ENCODE data around the gene KIAA1217.
"Not testable (repeated sequence)": the region's sequence is repeated elsewhere in the genome, so short reads cannot be mapped to it uniquely, and the experiment has no call there.

The KIAA1217 gene

DNA sequence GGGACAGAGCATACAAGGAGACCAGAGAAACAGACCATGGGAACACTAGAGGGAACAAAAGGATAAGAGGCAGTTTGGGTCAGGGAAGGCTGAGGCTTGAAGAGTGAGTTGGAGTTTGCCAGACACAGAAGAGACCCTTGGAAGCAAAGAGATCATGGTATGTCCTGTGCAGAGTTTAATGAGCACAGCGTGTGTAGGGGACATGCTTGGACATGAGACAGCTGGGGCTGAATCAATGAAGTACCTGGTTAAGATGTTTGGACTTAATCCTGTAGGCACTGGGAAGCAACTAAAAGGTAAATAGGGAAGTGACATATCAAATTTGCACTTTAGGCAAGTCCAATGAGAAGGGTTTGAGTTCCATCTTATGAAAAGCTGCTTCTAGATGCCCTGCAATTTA, 79.6 kb downstream of the KIAA1217 start:
- DNase-seq (ENCODE audit: low spot score), result no peak

DNA sequence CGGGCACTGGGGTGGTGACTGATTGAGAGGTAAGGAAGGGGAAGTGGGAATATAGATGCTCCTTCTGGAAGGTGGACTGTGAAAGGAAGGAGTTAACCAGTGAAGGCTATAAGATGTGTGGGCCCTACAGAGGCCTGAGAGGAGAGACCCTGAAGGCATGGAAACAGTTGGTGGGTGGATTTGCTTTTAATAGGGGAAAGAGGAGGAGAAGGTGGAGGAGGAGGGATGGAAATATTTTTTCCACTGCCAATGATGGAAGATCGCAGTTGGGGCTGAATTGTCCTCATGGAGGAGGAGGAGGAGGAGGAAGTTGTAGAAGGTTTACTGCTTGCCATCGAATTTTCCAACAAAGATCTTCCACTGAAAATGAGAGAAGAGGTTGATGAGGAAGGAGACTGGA, 80.3 kb downstream of the KIAA1217 start:
- DNase-seq (ENCODE audit: low spot score), result no peak

DNA sequence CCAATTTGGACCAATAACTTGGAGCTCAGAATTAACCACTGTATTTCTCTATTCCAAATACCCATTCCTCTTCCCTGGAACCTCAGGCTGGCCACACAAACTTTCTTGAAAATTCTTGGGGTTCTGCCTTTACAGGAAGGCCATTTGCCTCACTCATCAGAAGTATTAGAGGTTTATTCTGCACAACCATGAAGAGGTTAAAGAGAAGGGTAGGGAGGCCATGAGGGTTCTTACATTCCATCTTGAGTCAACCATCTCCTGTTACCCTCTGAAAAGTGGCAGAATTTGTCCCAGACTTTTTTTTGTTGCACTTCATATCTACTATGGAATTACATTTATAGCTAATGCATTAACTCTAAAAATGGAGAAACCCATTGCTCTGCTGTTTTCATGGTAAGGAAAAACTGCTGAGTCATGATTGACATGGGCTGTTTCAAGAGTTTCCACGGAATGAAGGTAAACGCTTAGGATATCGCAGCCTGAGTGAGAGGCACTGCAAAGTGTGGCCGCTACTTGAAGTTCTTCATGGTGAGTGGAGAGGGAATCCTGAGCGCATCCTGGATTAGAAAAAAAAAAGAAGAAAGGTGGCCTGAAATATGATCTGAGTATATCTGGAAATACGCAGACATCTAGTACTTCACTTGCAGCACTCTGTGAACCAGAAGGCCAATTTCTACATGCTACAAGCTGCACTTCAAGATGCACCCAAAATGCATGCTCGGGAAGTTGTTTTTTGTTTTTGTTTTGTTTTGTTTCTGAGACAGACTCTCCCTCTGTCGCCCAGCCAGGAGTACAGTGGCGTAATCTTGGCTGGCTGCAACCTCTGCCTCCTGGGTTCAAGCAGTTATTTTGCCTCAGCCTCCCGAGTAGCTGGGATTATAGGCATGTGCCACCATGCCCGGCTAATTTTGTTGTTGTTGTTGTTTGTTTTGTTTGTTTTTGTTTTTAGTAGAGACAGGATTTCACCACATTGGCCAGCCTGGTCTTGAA, 83.7 kb downstream of the KIAA1217 start:
- no peak for DNase-seq (ENCODE audit: low spot score)

- DNase-seq (ENCODE audit: low spot score), result no peak
These were observed 90.8 kb downstream of the KIAA1217 start for GRCh38 chr10:24299578-24300260.

GRCh38 chr10:24303522-24304310, 94.8 kb downstream of the KIAA1217 start:
- DNase-seq (ENCODE audit: low spot score), result no peak

DNA sequence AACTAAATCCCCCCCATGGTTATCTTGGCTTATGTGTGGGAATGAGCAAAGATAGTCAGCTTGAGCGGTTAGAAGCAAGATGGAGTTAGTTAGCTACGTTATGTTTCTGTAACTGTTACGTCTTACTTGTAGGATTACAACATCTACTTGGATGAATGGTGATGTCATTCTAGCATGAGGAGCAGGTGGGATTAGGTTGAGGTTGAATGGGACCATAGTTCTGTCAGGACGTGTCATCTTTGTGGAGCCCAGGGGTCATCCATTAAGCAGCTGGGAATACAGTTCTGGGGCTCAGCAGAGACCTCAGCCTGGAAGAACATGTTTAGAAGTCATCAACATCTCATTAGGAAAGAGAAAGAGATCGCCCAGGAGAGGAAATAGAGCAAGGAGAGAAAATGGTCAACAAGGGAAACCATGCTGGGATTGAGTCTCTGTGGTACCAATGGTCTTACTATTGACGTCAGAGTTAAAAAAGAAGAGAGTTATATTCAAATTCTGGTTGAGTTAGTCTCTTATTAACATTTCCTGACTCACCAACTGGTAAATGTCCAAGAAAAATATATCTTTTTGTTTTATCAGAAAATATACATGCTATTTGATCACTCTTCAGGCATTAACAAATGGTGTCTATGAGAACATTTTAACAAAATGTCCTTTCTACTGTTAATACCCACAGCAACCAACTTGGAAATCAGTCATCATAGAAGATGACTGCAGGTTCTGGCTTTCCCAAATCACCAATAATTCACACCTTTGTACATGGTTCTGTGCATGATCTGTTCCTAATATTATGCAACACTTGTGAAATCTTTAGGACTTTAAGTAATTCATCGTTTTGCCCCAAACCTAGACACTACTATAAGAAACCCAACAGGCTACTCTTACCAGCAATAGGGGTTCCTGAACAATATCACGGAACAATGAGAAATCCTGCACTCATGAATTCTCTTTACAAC, 96.9 kb downstream of the KIAA1217 start:
- DNase-seq (ENCODE audit: low spot score), result no peak

DNA sequence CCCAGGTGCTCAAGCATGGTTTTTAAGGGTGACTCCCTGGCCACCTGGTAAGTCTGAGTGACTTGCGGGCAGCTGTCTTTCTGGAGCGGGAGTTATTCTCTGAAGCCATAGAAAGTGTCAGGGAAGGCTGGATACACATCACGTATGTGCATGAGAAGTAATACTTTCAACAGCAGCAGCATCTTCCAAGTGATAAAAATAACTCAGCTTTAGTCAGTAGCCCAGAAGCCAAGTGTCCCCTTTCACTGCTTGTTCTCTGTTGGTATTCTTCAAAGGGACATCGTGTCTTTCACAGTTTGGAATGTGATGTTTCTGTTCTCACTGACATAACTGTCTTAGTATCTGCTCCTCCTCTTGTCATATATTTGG, 97.6 kb downstream of the KIAA1217 start:
- DNase-seq (ENCODE audit: low spot score), result no peak

DNA sequence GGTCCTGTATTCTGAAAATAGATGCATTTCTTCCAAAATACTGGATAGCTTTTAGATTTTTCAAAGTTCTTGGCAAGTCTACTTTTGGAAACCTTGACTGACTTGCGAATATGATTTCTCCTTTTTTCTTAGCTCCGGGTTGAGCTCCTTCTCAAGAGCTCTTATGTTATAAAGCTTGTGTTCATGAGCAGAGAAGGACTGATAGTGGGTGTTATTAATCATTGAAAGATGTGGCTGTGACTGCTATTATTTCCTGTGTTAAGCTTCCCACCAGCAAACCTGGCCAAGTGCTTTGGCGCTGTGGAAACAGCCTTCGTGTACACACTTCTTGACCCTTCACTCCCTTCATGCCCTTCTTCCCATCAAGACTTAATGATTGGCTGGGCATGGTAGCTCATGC, 98.2 kb downstream of the KIAA1217 start:
- DNase-seq (ENCODE audit: low spot score), result no peak

- DNase-seq (ENCODE audit: low spot score), result no peak
These were observed 99.0 kb downstream of the KIAA1217 start for GRCh38 chr10:24307696-24308485.

GRCh38 chr10:24310104-24310503, 101.2 kb downstream of the KIAA1217 start:
- DNase-seq (ENCODE audit: low spot score), result no peak

GRCh38 chr10:24311888-24312287, 103.0 kb downstream of the KIAA1217 start:
- no peak for DNase-seq (ENCODE audit: low spot score)

DNA sequence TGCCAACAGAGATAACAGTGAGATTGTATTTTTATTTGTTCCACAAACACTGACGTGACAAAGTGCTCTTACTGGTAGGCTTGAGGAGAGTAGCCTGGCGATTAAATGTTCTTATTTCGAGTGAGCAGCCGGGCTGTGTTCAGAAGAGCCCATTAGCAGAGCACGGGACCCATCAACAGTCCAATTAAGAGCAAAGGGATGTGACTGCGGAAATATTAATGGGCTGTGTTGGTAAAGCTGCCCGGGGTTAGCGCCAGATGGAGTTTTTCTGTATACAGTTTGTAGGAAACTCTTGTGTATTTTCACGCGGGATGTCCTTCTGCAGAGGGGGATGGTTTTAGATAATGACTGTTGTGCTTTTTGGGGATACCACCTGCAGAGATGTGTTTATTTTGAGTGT, 104.3 kb downstream of the KIAA1217 start:
- DNase-seq (ENCODE audit: low spot score), result no peak

DNA sequence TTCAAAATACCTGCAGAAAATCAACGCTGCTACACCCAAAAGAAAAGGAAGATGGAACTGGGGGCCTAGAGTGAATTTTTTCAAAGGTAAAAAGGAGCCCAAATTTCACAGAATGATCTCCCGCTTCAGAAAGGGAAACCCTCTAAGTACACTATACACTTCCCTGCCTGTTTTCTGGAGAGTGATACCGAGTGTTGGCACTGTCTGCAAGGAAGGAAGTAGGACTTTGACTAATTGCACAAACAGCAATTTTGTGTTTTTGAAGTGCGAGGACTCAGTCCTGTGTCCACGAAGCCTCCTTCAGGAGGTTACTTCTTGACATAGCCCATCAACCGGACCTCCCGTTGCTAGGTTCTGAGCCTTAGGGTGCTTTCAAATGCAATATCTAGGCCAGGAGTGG, 106.3 kb downstream of the KIAA1217 start:
- DNase-seq (ENCODE audit: low spot score), result no peak

- DNase-seq (ENCODE audit: low spot score), result no peak
These were observed 109.6 kb downstream of the KIAA1217 start for GRCh38 chr10:24318517-24318916.

DNA sequence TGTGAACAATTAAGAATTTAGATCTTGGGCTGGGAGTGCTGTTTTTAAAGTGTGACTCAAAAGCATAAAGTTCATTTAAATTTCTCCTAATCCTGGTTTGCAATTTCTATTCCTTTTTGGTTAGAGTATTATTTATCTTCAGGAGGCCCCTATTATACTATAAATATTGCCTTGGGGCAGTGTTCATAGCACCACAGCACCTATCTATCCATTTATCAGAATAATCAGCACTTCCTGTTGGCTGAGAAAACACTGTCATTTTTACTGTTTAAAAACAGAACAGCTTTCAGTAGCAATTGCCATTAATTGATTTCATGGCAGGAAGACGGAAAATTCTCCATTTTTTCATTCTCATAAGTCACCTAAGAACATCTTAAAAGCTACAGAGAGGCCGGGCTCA, 111.4 kb downstream of the KIAA1217 start:
- DNase-seq (ENCODE audit: low spot score), result no peak

DNA sequence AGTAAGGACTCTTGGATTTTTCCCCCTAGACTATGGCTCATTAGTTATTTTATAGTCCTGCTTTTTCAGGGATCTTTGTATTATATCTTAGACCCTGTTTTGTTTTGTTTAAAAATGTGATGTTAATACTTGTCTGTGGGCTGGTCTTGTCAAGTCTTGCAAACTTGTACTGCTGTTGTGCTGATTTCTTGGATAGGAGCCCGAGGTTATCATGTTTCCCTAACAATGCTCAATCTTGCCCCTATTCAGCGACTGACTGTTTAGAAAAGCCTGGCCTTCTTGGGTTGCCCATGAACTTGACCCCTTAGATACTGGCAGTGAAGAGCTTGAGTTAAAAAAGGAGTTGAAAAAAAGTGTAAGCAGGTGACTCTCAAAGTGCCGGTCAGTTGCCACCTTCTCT, 115.7 kb downstream of the KIAA1217 start:
- no peak for DNase-seq (ENCODE audit: low spot score)

DNA sequence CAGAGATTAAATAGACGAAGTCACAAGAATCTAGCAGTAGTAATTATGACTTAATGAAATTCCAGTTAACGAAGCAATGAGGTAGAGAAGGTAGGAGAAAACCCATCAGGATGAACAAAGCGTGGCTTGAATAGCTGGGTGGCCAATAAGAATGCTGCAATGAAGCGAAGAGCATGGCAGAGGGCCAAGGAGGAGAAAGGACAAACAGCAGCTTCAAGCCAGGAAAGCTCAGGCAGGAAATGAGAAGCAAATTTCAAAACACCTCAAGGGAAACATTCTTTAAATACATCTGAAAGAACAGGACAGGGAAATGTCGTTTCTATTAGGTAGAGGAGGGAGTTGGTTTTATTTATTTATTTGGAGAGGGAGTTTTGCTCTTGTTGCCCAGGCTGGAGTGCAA, 122.5 kb downstream of the KIAA1217 start:
- no peak for DNase-seq (ENCODE audit: low spot score)

- DNase-seq (ENCODE audit: low spot score), result no peak
These were observed 124.8 kb downstream of the KIAA1217 start for GRCh38 chr10:24333736-24334135.

GRCh38 chr10:24334279-24334939, 125.5 kb downstream of the KIAA1217 start:
- DNase-seq (ENCODE audit: low spot score), result no peak

- DNase-seq (ENCODE audit: low spot score), result not testable (repeated sequence)
These were observed 128.8 kb downstream of the KIAA1217 start for GRCh38 chr10:24337723-24338122.

All from SW480 (cell line).